GM13977 (cell line): Measurements from ENCODE around the gene RANBP1.

ENCODE experiments used
- DNase-seq: peaks from one replicate; pipeline ENCODE4 v3.0.0; 2012; ENCODE audit warnings: low spot score
- CTCF ChIP-seq: IDR thresholded peaks from 2 replicates; pipeline ENCODE4 v1.5.1; 2012; ENCODE audit warnings: mild to moderate bottlenecking, control low read depth; ENCODE audit not compliant: insufficient read depth; ENCODE audit errors: extremely low read depth, missing control alignments
- in situ Hi-C: fragments of 300-500 bp; cut with MboI; formaldehyde crosslinking; loops from one replicate; pipeline ENCODE4 v1.12.0; 2022; ENCODE audit warnings: low sequenced_read_pairs, low pct_unique_long_range_greater_than_20kb, mixed read lengths, inconsistent platforms; ENCODE audit not compliant: unreplicated experiment

RANBP1 gene

DNA sequence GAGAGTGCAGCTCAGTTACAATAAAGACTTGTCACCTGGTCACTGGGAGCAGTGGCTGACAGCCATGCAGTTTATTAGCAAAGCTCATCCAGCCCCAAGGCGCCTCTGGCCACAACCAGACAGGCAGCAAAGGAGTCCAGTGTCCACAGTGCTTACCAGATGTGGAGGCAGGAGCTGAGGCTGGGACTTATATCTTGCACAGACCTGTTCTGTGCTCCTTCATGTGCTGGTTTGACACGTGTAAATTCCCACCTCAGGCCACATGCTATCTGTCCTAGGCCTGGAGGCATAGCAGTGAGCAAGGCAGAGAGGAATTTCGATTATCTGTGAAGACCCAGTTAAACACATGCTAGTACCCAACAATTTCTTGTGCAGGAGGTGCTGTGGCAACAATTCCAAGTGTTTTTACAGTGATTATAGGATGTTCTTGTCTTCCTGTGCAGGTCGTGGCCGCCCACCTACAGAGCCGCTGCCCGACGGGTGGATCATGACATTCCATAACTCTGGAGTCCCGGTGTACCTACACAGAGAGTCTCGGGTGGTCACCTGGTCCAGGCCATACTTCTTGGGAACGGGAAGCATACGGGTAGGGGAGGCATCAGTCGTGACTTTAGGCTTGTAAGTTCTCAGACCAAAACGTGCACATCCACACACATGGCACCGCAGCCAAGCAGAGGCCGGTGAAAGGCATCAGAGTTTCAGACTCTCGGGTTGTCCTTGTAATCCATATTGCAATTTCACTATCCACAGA, 26.5 kb upstream of the RANBP1 start:
- no peak for TF ChIP-seq CTCF
- DNase-seq = no peak
- in situ Hi-C loops = no loop called here

GRCh38 chr22:20089977-20090729, 25.8 kb upstream of the RANBP1 start:
- in situ Hi-C loops = no loop called here
- no peak for DNase-seq
- TF ChIP-seq CTCF = no peak

DNA sequence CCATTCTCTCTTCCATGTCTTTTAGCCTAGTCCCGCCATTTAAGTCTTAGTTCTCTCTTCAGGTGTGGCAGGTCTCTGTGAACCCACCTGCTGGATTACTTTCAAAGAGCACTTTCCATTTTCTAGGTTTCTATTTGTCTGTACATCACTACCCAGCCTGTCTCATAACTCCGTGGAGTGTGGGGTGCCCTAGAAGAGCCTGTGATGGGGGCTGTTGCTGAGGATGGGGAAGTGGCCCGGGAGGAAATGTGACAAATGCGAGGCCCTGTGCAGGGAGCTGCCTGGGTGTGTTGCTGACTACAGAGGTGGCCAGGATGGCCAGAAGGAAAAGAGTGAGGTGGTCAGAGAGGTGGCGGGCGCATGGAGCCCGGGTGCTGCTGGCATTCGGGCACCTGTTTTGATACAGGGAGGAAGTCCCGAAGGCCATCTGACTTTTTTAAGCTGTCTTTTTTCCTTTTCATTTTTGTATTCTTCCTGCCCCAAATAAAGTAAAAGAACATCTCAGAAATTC, 25.1 kb upstream of the RANBP1 start:
- in situ Hi-C loops = no loop called here
- TF ChIP-seq CTCF = no peak
- no peak for DNase-seq

DNA sequence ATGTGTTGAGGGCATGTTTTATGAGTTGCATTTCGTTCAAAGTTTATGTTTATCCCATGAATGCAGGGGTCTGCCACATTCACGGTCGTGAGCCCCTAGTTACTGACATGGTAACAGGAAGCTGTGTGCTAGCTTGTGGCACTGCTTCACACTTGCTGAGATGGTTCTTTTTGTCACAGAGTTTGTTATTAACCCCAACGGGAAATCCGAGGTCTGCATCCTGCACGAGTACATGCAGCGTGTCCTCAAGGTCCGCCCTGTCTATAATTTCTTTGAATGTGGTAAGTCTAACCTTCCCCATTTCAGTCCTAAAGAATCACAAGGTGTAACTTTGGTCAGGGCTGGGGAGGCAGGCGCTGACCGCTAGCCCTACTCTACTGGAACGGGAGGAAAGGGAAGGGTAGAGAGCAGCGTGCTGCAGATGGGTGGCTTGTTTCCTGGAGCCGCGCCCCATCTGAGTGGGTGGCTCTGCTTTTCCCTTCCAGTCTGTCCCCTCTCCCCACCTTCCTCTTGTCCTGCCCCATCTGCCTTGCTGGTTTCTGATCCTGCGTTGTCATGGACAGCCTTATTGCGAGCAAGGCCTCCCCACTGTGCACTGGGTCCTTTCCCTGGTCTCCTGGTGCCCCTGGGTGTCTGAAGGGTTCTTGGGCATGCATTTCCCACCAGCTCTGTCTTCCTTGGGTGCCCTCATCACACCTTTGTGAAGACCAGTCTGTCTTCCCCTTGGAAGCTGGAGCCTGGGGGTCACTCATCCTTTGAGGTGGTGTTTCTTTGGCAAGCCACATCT, 24.0 kb upstream of the RANBP1 start:
- no peak for DNase-seq
- in situ Hi-C loops = no loop called here
- TF ChIP-seq CTCF = no peak

- in situ Hi-C loops = no loop called here
- DNase-seq = no peak
- no peak for TF ChIP-seq CTCF
Measured at GRCh38 chr22:20092477-20092854, 23.4 kb upstream of the RANBP1 start.

- in situ Hi-C loops = no loop called here
- DNase-seq = no peak
- TF ChIP-seq CTCF = no peak
Measured at GRCh38 chr22:20093418-20094196, 22.3 kb upstream of the RANBP1 start.
